Adrenal gland (tissue), 12 donors: ENCODE results near the gene EGLN2. TPM values are rescaled to one million over a fixed set of nuclear protein-coding genes. Genes with fewer than 3 reads are reported as not detected.

Experiments
- DNase-seq, 7 donors: peaks; one replicate each; pipeline ENCODE4 v3.0.0-alpha.2; 2019 to 2020
- H3K27ac ChIP-seq, 5 donors: fragments of 200-600 bp; sonication (generic) in 4 of 5; 1 replicate in 3 of 5; 2 replicates in 2 of 5; pipeline versions ENCODE4 v1.5.1 to v1.8.0; 2016 to 2020; ENCODE audit warnings: mild to moderate bottlenecking in 1 of 5
- H3K27me3 ChIP-seq: fragments of 200-600 bp; 2 replicates; pipeline ENCODE4 v1.8.0; 2021
- H3K36me3 ChIP-seq, 2 donors: fragments of 200-600 bp; replicated peaks in 1 of 2; 1 replicate in 1 of 2; 2 replicates in 1 of 2; pipeline versions ENCODE4 v1.5.1 to v1.8.0; 2018 to 2022
- H3K4me1 ChIP-seq, 2 donors: fragments of 200-600 bp; replicated peaks in 1 of 2; 1 replicate in 1 of 2; 2 replicates in 1 of 2; pipeline versions ENCODE4 v1.5.1 to v1.8.0; 2018 to 2021
- H3K4me3 ChIP-seq, 4 donors: fragments of 200-600 bp; sonication (generic) in 3 of 4; one replicate each; pipeline ENCODE4 v1.5.1; 2016 to 2018
- H3K9me3 ChIP-seq, 3 donors: fragments of 200-600 bp; sonication (generic) in 1 of 3; replicated peaks in 1 of 3; 1 replicate in 2 of 3; 2 replicates in 1 of 3; pipeline versions ENCODE4 v1.5.1 to v1.8.0; 2016 to 2021
- POLR2A ChIP-seq, 2 donors: fragments of 450-650 bp; IDR thresholded peaks; one replicate each; pipeline ENCODE4 v1.6.1; 2017; ENCODE audit warnings: antibody characterized with exemption in 2 of 2, mild to moderate bottlenecking in 2 of 2, moderate library complexity in 1 of 2
- WGBS, 4 donors: extraction: QIAGEN DNeasy Blood & Tissue Kit in 2 of 4; methylation state at CpG; one replicate each; pipeline versions ENCODE4 v1.1.5 to v1.1.7; 2013 to 2017; 5-methylcytosine and 5-hydroxymethylcytosine counted together
- intact Hi-C, 2 donors: fragments of 100-400 bp; cut with DNase I; formaldehyde crosslinking; loops; one replicate each; pipeline versions ENCODE4 v1.14.1 to v1.15.0; 2022 to 2023
- polyA plus RNA-seq, 3 donors: library from polyadenylated mRNA; stranded (reverse); fragments of 200-250 nt in 2 of 3; fragments of 350-450 nt in 1 of 3; fragmentation: Illumina TruSeq in 1 of 3; extraction: RNeasy Lipid Tissue Mini Kit (QIAGEN cat#74804) in 1 of 3; gene quantifications; one replicate each; pipeline ENCODE4 v1.2.3, GENCODE V29; 2013 to 2014
- total RNA-seq, 9 donors: library from RNA; depleted of rRNA in 4 of 9; stranded (reverse); fragments of >200 nt in 4 of 9; fragments of 120-200 nt in 1 of 9; fragmentation: NEBNext Ultra II Directional in 1 of 9; extraction: Animal tissue kit (Norgen Biotek cat#: 25700) in 1 of 9; gene quantifications; one replicate each; pipeline versions ENCODE4 v1.1.0 to v1.2.4, GENCODE V29; 2013 to 2023
- TF ChIP-seq, protein P1 (sequence below), 6 experiments: fragments of 450-650 bp in 4 of 6; fragments of 200-600 bp in 2 of 6; sonication (generic) in 1 of 6; IDR thresholded peaks; 1 replicate in 5 of 6; 2 replicates in 1 of 6; pipeline versions ENCODE4 v1.5.1 to v1.8.0; 2016 to 2021; ENCODE audit warnings: antibody characterized with exemption in 6 of 6, mild to moderate bottlenecking in 2 of 6, moderate library complexity in 1 of 6
- donor health status: healthy with polysubstance abuse.
- donor health status: Bipolar disorder and iron deficiency.
- donor health status: DM: yes; HTN: yes; CAD: no.
- donor health status: DM: no; HTN: no; CAD: no.
- donor health status: DM: no; HTN: no; CAD: no.
- donor health status: DM: yes; HTN: yes; CAD: no.

Gene EGLN2
- total and polyA plus RNA-seq, 12 donors, result 53.1 to 169 (median 104) TPM

GRCh38 chr19:40750874-40751537, 48.0 kb upstream of the EGLN2 start, which contains the start of gene SNRPA:
Gene SNRPA, plus strand, starts transcription at chr19:40751203. Its CDS starts 206 bp downstream, at chr19:40751409.
- WGBS, 4 donors, result 0% methylated on average over 33 to 46 of the region's 46 CpGs
- DNase-seq, result peak; percentile 96 to 99 (median 98)
- H3K4me3 ChIP-seq, result peak within 1 kb of the TSS; percentile 21 to 81 (median 58)
- intact Hi-C loops, result no loop called here
- TF ChIP-seq, protein P1, sequence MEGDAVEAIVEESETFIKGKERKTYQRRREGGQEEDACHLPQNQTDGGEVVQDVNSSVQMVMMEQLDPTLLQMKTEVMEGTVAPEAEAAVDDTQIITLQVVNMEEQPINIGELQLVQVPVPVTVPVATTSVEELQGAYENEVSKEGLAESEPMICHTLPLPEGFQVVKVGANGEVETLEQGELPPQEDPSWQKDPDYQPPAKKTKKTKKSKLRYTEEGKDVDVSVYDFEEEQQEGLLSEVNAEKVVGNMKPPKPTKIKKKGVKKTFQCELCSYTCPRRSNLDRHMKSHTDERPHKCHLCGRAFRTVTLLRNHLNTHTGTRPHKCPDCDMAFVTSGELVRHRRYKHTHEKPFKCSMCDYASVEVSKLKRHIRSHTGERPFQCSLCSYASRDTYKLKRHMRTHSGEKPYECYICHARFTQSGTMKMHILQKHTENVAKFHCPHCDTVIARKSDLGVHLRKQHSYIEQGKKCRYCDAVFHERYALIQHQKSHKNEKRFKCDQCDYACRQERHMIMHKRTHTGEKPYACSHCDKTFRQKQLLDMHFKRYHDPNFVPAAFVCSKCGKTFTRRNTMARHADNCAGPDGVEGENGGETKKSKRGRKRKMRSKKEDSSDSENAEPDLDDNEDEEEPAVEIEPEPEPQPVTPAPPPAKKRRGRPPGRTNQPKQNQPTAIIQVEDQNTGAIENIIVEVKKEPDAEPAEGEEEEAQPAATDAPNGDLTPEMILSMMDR (IDR thresholded peaks at IDR 0.05), result no peak
- peak; percentile 50 to 90 for TF ChIP-seq POLR2A (IDR thresholded peaks at IDR 0.05)
- no peaks in the 10 kb centered on the region for H3K36me3 ChIP-seq
- H3K9me3 ChIP-seq, result no peaks in the 10 kb centered on the region
- no peaks in the 10 kb centered on the region for H3K27me3 ChIP-seq
- H3K4me1 ChIP-seq, result peaks cover 42 to 50% of the 10 kb centered on the region in 2 donors
- H3K27ac ChIP-seq, result peak within 1 kb of the TSS; percentile 87 to 97 (median 90)

DNA sequence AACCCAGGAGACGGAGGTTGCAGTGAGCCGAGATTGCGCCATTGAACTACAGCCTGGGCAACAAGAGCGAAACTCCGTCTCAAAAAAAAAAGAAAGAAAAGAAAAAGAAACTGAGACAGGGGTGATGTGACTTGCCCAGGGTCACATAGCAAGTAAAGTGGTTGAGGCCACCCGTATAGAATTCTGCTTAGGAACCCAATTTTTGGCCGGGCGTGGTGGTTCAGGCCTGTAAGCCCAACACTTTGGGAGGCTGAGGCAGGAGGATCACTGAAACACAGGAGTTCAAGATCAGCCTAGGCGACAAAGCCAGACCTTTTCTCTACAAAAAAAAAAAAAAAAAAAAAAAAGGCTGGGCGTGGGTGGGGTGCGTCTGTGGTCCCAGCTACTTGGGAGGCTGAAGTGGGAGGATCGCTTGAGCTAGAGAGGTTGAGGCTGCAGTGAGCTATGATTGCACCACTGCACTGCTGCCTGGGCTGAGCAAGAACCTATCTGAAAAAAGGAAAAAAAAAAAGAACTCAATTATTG, 46.7 kb upstream of the EGLN2 start:
- 67 to 85% (median 78%) methylated on average over 12 of the region's 12 CpGs for WGBS, 4 donors
- DNase-seq, result no peak
- H3K4me3 ChIP-seq, result peak overlapping the region in 2 of 4 donors; percentile 36 to 80
- no peaks in the 10 kb centered on the region for H3K9me3 ChIP-seq
- H3K27me3 ChIP-seq, result no peaks in the 10 kb centered on the region
- H3K27ac ChIP-seq, result peak overlapping the region in 3 of 5 donors; percentile 87 to 97 (median 95)
- intact Hi-C loops, result no loop called here
- TF ChIP-seq, protein P1 (IDR thresholded peaks at IDR 0.05), result no peak
- no peak for TF ChIP-seq POLR2A (IDR thresholded peaks at IDR 0.05)
- H3K4me1 ChIP-seq, result peaks cover 42 to 57% of the 10 kb centered on the region in 2 donors
- peaks cover 0 to 1% of the 10 kb centered on the region in 2 donors for H3K36me3 ChIP-seq

DNA sequence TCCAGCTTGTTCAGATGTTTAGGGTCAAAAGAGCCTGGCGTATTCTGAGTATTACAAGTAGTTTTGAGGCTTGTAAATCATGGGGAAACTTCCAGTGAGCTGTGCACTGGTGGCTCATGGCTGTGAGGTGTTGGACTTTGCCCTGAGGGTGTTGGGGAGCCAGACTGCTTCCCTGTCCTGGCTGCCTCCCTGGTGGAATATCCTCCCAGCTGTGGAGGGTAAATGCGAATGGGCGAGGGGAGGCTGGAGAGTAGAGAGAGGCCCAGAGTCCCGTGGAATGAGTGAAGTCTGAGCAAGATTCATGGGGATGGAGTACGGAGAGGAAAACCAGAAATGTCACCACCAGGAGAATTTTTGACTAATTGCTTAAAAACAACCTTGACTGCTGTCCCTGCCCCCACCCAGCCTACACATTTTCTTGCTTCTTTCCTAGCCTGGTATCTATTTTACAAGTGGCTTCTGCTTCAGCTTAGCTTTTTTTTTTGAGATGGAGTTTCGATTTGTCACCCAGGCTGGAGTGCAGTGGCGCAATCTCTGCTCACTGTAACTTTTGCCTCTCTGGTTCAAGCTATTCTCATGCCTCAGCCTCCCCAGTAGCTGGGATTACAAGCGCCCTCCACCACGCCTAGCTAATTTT, 44.3 kb upstream of the EGLN2 start:
- peak in 6 of 7 donors; percentile 45 to 76 (median 57) for DNase-seq
- H3K4me1 ChIP-seq, result peaks cover 26 to 49% of the 10 kb centered on the region in 2 donors
- intact Hi-C loops, result no loop called here
- no peaks in the 10 kb centered on the region for H3K9me3 ChIP-seq
- no peaks in the 10 kb centered on the region for H3K27me3 ChIP-seq
- H3K36me3 ChIP-seq, result peaks cover 0 to 24% of the 10 kb centered on the region in 2 donors
- TF ChIP-seq, protein P1 (IDR thresholded peaks at IDR 0.05), result no peak
- no peak for TF ChIP-seq POLR2A (IDR thresholded peaks at IDR 0.05)
- H3K4me3 ChIP-seq, result peak overlapping the region in 1 of 4 donors; percentile 1
- peak overlapping the region in 4 of 5 donors; percentile 54 to 75 (median 72) for H3K27ac ChIP-seq
- 42 to 54% (median 47%) methylated on average over 9 of the region's 9 CpGs for WGBS, 4 donors

DNA sequence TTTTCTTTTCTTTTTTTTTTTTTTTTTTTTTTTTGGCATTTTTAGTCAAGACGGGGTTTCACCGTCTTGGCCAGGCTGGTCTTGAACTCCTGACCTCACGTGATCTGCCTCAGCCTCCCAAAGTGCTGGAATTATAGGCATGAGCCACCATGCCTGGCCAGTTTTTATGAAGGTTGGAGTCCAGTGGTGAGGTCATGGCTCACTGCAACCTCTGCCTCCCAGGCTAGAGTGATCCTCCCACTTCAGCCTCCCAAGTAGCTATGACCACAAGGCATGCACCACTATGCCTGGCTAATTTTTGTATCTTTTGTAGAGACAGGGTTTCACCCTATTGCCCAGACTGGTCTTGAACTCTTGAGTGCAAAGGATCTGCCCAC, 43.8 kb upstream of the EGLN2 start:
- intact Hi-C loops, result no loop called here
- TF ChIP-seq POLR2A (IDR thresholded peaks at IDR 0.05), result no peak
- TF ChIP-seq, protein P1 (IDR thresholded peaks at IDR 0.05), result no peak
- DNase-seq, result no peak
- no peaks in the 10 kb centered on the region for H3K27me3 ChIP-seq
- peak overlapping the region in 3 of 5 donors; percentile 39 to 73 (median 54) for H3K27ac ChIP-seq
- no peaks in the 10 kb centered on the region for H3K9me3 ChIP-seq
- H3K4me1 ChIP-seq, result peaks cover 23 to 46% of the 10 kb centered on the region in 2 donors
- H3K36me3 ChIP-seq, result peaks cover 0 to 29% of the 10 kb centered on the region in 2 donors
- no peak overlapping the region for H3K4me3 ChIP-seq
- WGBS, 4 donors, result 57 to 74% (median 68%) methylated on average over 3 of the region's 3 CpGs
